HG03558 (cell line): ENCODE data around the gene PRKCB.
A peak's percentile ranks its signal among the peaks of the same experiment; 100 is the strongest.

Experiments used
- ATAC-seq: cut with Tn5 transposase; IDR thresholded peaks from one replicate; pipeline ENCODE4 v1.9.1; 2021; ENCODE audit warnings: moderate number of reproducible peaks; ENCODE audit not compliant: unreplicated experiment; ENCODE audit errors: extremely low read depth

The PRKCB gene

GRCh38 chr16:23835390-23836077 is at the start of gene PRKCB:
Gene PRKCB (plus strand): TSS chr16:23835983.
- ATAC-seq, result no peak

DNA sequence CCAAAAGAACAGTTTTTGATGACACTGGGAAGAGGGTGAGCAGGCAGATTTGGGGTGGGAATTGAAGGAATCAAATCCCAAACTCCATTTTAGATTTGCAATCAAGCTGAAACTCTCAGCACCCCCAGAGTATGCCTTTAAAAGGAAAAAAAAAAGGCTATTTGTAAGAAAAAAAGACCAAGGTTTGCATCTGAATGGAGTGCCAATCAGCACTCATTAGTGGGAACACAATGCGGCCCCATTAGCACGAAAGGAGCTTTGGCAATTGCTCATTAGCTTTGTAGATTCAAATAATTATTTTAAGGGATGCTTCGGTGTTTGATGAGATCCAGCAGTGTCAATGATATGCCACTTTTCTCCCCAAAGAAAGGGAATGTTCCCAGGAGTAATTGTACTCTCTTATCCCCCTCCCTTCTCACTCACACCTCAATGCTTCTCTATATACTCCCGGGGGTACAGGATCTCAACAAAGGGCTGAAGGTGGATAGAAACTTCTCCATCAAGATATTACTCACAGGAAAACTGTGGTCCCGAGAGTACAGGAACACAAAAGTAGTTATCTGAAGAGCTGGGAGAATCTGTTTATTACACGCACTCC is 48.7 kb upstream of the PRKCB start:
- ATAC-seq, result no peak

DNA sequence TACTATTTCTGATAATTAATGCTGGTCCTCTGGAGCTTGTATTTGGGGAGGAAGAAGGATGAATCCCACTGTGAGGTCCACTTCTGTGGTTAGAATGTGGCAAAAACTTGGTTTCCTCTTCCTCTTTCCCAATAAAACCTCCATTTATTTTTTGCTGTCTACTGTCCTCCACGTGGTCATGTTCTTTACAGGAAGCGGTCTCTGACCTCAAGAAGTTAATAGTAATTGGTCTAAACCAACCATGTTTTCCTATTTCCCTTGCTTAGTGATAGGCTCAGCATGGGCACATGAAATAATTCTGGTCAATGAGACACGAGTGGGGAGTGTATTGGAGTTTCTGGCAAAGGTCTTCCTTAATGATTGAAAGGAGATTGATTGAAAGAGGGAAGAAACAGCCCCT is 47.1 kb upstream of the PRKCB start:
- ATAC-seq, result no peak

GRCh38 chr16:23795378-23795777 is 40.4 kb upstream of the PRKCB start:
- ATAC-seq, result no peak

GRCh38 chr16:23796941-23797340 is 38.8 kb upstream of the PRKCB start:
- no peak for ATAC-seq

DNA sequence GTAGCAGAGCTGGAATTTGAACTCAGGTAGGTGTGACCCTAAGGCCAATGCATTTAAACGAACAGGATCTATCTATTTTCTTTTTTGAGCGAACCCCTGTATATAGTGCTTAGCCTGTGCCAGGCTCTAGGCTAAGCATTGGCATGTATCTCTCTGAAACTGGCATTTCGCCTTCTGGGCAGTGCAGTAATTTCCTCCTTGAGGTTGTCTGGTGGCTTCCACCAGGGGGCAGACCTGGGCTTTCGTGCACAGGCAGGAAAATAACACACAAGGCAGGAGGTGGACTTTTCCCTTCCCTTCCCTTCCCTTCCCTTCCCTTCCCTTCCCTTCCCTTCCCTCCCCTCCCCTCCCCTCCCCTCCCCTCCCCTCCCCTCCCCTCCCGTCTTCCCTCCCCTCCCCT is 34.4 kb upstream of the PRKCB start:
- no peak for ATAC-seq

- ATAC-seq, result no peak
Measured at GRCh38 chr16:23802776-23803175, 33.0 kb upstream of the PRKCB start.

GRCh38 chr16:23803591-23804123 is 32.1 kb upstream of the PRKCB start:
- ATAC-seq, result no peak

DNA sequence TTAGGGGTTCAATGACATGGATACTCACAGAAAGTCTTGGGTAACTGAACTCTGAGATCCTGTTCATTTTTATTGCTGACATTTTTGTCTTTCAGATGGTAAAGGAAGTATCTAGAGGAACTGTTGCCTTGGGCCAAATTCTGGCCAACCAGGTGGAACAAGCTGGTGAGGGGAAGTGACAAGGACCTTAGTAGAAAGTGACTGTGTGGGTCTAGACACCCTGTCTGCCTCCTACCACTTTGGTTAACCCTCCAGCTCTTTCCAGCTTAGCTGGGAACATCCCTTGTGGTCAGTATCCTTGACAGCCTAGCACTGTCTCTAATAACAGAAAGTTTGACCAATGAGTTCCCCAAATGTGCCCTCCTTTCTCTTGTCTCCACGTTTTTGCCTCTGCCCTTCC is 28.8 kb upstream of the PRKCB start:
- no peak for ATAC-seq

DNA sequence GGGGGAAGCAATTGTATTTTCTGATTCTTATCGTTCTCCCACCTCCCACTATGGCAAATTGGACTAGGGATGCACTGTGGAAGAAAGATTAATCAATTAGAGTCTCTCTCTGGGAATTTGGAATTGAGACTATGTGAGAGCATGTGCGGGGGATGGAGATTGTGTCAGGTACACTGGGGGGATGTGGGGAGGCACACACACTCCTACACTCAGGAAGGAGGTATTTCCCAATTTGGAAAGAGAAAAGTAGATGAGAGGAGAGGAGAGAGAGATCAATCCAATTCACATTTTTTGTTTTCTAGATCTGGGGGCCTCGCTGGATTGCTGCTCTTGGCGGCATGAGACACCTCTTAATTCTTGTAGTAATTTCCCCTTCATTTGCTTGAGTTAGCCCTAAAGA is 14.3 kb upstream of the PRKCB start:
- ATAC-seq, result no peak

DNA sequence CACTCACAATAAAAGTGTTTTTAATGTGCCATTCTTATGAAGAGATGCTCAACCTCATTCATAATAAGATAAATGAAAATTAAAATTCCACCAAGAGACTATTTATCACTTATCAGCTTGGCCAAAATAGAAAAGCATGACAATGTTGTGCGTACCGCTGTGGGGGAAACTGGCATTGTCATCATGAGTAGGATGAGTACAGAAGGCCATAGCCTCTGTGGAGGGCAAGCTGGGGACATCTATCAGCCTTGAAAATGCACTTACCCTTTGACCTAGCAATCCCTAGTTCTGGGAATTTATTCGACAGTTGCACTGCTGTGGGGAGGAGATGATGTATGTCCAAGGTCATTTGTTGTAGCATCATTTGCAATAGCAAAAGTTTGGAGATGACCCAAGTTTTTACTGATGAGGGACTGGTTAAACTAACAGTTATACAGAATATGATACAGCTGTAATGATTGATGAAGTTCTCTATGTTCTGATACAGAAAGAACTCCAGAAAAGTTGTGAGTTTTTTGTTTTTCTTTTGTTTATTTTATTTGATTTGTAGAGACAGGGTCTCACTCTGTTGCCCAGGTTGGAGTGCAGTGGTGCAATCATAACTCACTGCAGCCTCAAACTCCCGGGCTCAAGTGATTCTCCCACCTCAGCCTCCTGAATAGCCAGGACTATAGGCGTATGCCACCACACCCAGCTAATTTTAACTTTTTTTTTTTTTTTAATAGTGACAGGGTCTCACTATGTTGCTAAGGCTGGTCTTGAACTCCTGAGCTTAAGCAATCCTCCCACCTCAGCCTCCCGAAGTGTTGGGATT is 13.7 kb upstream of the PRKCB start:
- ATAC-seq, result no peak

DNA sequence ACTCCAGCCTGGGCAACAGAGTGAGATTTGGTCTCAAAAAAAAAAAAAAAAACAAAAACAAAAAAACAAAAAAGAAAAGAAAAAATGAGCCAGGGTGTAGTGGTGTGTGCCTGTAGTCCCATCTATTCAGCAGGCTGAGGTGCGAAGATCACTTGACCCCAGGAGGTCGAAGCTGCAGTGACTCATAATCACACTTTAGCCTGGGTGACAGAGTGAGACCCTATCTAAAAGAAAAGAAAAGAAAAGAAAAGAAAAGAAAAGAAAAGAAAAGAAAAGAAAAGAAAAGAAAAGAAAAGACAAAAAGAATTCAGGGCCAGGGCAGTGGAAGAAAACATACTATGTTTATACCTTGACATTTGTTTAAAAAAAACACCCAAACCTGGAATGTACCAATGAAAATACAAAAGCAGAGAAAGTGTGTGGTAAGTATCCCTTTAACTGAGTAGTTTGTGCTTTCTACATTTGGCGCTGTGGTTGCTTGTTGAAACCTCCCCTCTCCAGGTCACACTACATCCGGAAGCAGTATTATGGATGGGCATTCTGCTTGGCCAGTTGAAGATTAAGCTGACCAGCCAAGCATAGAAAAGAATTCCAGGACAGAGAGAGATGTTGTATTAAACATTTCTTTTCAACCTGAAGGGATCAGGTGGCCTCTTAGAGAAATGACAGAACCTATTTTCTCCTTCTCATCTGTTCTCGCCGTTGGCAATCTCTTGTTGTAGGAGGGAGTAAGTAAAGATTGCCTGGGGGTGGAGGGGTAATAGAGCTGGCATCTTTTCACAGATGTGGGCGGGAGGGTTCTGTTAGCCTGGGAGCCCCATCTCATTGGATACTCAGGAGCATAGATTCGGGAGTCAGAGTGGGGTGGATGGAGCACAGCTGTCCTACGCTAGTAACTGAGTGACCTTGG is 12.1 kb upstream of the PRKCB start:
- ATAC-seq, result no peak

DNA sequence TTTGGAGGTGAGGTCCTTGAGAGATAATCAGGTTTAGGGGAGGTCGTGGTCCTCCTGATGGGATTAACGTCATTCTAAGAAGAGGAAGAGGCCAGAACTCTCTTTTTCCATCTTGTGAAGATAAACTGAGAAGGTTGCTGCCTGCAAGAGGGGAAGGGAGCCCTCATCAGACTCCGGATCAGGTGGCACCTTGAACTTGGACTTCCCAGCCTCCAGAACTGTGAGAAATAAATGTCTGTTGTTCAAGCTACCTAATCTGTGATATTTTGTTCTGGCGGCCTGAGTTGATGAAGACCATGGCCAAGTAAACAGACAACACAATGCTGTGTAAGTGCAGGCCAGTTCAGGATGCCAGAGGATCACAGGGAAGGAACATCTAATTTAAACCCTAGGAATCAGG is 10.9 kb upstream of the PRKCB start:
- no peak for ATAC-seq

GRCh38 chr16:23826528-23827045 is 9.2 kb upstream of the PRKCB start:
- ATAC-seq, result peak; percentile 55

DNA sequence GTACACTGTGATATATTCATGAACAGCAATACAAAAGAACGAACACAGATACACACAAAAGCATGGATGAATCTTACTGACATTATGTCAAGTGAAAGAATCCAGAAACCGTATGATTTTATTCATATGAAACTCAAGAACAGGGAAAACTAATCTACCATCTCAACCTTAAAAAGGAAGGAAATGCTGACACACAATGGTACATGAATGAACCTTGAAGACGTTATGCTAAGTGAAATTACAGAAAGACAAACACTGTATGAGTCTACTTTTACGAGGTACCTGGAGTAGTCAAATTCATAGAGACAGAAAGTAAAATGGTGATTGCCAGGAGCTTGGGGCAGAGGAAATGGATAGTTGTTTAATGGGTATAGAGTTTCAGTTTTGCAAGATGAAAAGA is 8.7 kb upstream of the PRKCB start:
- no peak for ATAC-seq

GRCh38 chr16:23829454-23829853 is 6.3 kb upstream of the PRKCB start:
- no peak for ATAC-seq

GRCh38 chr16:23830276-23830675 is 5.5 kb upstream of the PRKCB start:
- no peak for ATAC-seq

- ATAC-seq, result no peak
Measured at GRCh38 chr16:23832882-23833281, 2.9 kb upstream of the PRKCB start.

- no peak for ATAC-seq
Measured at GRCh38 chr16:23833504-23833903, 2.3 kb upstream of the PRKCB start.
